Measurements from ENCODE around the gene MGAT3.

GRCh38 chr22:39510529-39511149 lies 53.8 kb downstream of the MGAT3 start:
- TF ChIP-seq L3MBTL2 (conservative IDR thresholded peaks at IDR 0.05) (no peak), FOXM1 (IDR thresholded peaks at IDR 0.05; ENCODE audit: borderline replicate concordance) (no peak), FOXA1 (IDR thresholded peaks at IDR 0.05) (no peak), ZNF384 (IDR thresholded peaks at IDR 0.05) (no peak), NFRKB (IDR thresholded peaks at IDR 0.05) (no peak), HDGF (IDR thresholded peaks at IDR 0.05; ENCODE audit: borderline replicate concordance) (no peak), LEF1 (IDR thresholded peaks at IDR 0.05; ENCODE audit: borderline replicate concordance) (no peak), SP1 (IDR thresholded peaks at IDR 0.05) (no peak), PKNOX1 (IDR thresholded peaks at IDR 0.05) (no peak), SUZ12 (IDR thresholded peaks at IDR 0.05) (no peak), TARDBP (IDR thresholded peaks at IDR 0.05) (no peak), FOXK2 (IDR thresholded peaks at IDR 0.05) (no peak)
